Measurements from ENCODE around the gene PRKCE. TPM values are rescaled to one million over a fixed set of nuclear protein-coding genes. Genes with fewer than 3 reads are reported as not detected.

PRKCE gene
- total RNA-seq, 1 experiment from 2014 or later = 2.4 TPM

GRCh38 chr2:46091004-46091403 lies 439.5 kb downstream of the PRKCE start:
- H3K4me1 ChIP-seq (ENCODE audit: insufficient read depth, low read length, poor library complexity, severe bottlenecking) = no peaks in the 10 kb centered on the region
- H3K27me3 ChIP-seq (replicated peaks; ENCODE audit: insufficient read depth, low read depth, low read length, poor library complexity) = peaks cover 5% of the 10 kb centered on the region
- H3K9me3 ChIP-seq (ENCODE audit: low read depth, low read length, poor library complexity, severe bottlenecking) = no peaks in the 10 kb centered on the region
- DNase-seq (ENCODE audit: low spot score) = no peak
- H3K4me3 ChIP-seq (ENCODE audit: low read depth, low read length, poor library complexity, severe bottlenecking) = no peak overlapping the region
- no peaks in the 10 kb centered on the region for H3K36me3 ChIP-seq (ENCODE audit: insufficient read depth, low read length, poor library complexity, severe bottlenecking)
- H3K27ac ChIP-seq (ENCODE audit: low read depth, low read length, poor library complexity, severe bottlenecking) = no peak overlapping the region
- POLR2A ChIA-PET (ENCODE audit: low non-redundant PET) = no interaction called here
- no TSS peak for BruUV-seq (replicated peaks)
- CTCF ChIA-PET = no interaction called here
- intact Hi-C loops (cut with micrococcal nuclease; ENCODE audit: unreplicated experiment) = no loop called here
- TF ChIP-seq EZH2 (IDR thresholded peaks at IDR 0.05; ENCODE audit: borderline replicate concordance, low read depth, low read length, poor library complexity, severe bottlenecking) (no peak), CTCF (conservative IDR thresholded peaks at IDR 0.05; ENCODE audit: low read depth, low read length) (no peak)

- H3K27me3 ChIP-seq (replicated peaks; ENCODE audit: insufficient read depth, low read depth, low read length, poor library complexity) = peaks cover 5% of the 10 kb centered on the region
- H3K4me1 ChIP-seq (ENCODE audit: insufficient read depth, low read length, poor library complexity, severe bottlenecking) = no peaks in the 10 kb centered on the region
- H3K27ac ChIP-seq (ENCODE audit: low read depth, low read length, poor library complexity, severe bottlenecking) = no peak overlapping the region
- no peak for TF ChIP-seq CTCF (conservative IDR thresholded peaks at IDR 0.05; ENCODE audit: low read depth, low read length)
- no peak for TF ChIP-seq EZH2 (IDR thresholded peaks at IDR 0.05; ENCODE audit: borderline replicate concordance, low read depth, low read length, poor library complexity, severe bottlenecking)
- intact Hi-C loops (cut with micrococcal nuclease; ENCODE audit: unreplicated experiment) = no loop called here
- no peaks in the 10 kb centered on the region for H3K9me3 ChIP-seq (ENCODE audit: low read depth, low read length, poor library complexity, severe bottlenecking)
- H3K4me3 ChIP-seq (ENCODE audit: low read depth, low read length, poor library complexity, severe bottlenecking) = no peak overlapping the region
- ChIA-PET POLR2A (ENCODE audit: low non-redundant PET) (no interaction called here), CTCF (no interaction called here)
- H3K36me3 ChIP-seq (ENCODE audit: insufficient read depth, low read length, poor library complexity, severe bottlenecking) = no peaks in the 10 kb centered on the region
- BruUV-seq (replicated peaks) = no TSS peak
- no peak for DNase-seq (ENCODE audit: low spot score)
Observed at GRCh38 chr2:46091961-46092667, 440.6 kb downstream of the PRKCE start.

GRCh38 chr2:46094689-46095088 lies 443.2 kb downstream of the PRKCE start:
- Histone ChIP-seq H3K4me3 (ENCODE audit: low read depth, low read length, poor library complexity, severe bottlenecking) (no peak overlapping the region), H3K4me1 (ENCODE audit: insufficient read depth, low read length, poor library complexity, severe bottlenecking) (peaks cover 3% of the 10 kb centered on the region), H3K27me3 (replicated peaks; ENCODE audit: insufficient read depth, low read depth, low read length, poor library complexity) (peaks cover 5% of the 10 kb centered on the region), H3K9me3 (ENCODE audit: low read depth, low read length, poor library complexity, severe bottlenecking) (no peaks in the 10 kb centered on the region), H3K27ac (ENCODE audit: low read depth, low read length, poor library complexity, severe bottlenecking) (no peak overlapping the region), H3K36me3 (ENCODE audit: insufficient read depth, low read length, poor library complexity, severe bottlenecking) (no peaks in the 10 kb centered on the region)
- intact Hi-C loops (cut with micrococcal nuclease; ENCODE audit: unreplicated experiment) = no loop called here
- POLR2A ChIA-PET (ENCODE audit: low non-redundant PET) = no interaction called here
- DNase-seq (ENCODE audit: low spot score) = no peak
- CTCF ChIA-PET = no interaction called here
- BruUV-seq (replicated peaks) = no TSS peak
- no peak for TF ChIP-seq EZH2 (IDR thresholded peaks at IDR 0.05; ENCODE audit: borderline replicate concordance, low read depth, low read length, poor library complexity, severe bottlenecking)
- TF ChIP-seq CTCF (conservative IDR thresholded peaks at IDR 0.05; ENCODE audit: low read depth, low read length) = no peak
